ENCODE results near the gene BROX.
A peak's percentile ranks its signal among the peaks of the same experiment; 100 is the strongest.

Gene BROX

GRCh38 chr1:222713091-222713961 lies 962 bp downstream of the BROX start (continued):
- no peak for TF ChIP-seq ZNF350 (tag by site-specific recombination; IDR thresholded peaks at IDR 0.05)
- no peak for TF ChIP-seq AEBP2 (tag by site-specific recombination; IDR thresholded peaks at IDR 0.05; ENCODE audit: borderline replicate concordance)
- no peak for TF ChIP-seq ZNF426 (tag by site-specific recombination; IDR thresholded peaks at IDR 0.05)
- TF ChIP-seq ZNF513 (tag by site-specific recombination; IDR thresholded peaks at IDR 0.05), result 0 out of 2 replicates have a peak, but pooled peaks have one; percentile 24
- no peak for TF ChIP-seq ZNF138 (tag by site-specific recombination; IDR thresholded peaks at IDR 0.05; ENCODE audit: borderline replicate concordance)
- TF ChIP-seq KLF1 (tag by site-specific recombination; IDR thresholded peaks at IDR 0.05), result 0 out of 2 replicates have a peak, but pooled peaks have one; percentile 21
- peak; percentile 99 for TF ChIP-seq ZBTB10 (tag by site-specific recombination; IDR thresholded peaks at IDR 0.05)
- TF ChIP-seq ZNF302 (tag by site-specific recombination; IDR thresholded peaks at IDR 0.05; ENCODE audit: low read depth), result no peak
- TF ChIP-seq ZNF473 (tag by site-specific recombination; IDR thresholded peaks at IDR 0.05), result no peak
- TF ChIP-seq ZBTB8A (tag by site-specific recombination; IDR thresholded peaks at IDR 0.05), result peak; percentile 78
- TF ChIP-seq ZNF423 (tag by site-specific recombination; IDR thresholded peaks at IDR 0.05), result peak; percentile 99
- peak; percentile 93 for TF ChIP-seq SP2 (tag by site-specific recombination; IDR thresholded peaks at IDR 0.05)
- no peak; the same call in 1 of the 2 replicates for TF ChIP-seq PRDM10 (tag by site-specific recombination; IDR thresholded peaks at IDR 0.05)
- TF ChIP-seq PATZ1 (tag by site-specific recombination; IDR thresholded peaks at IDR 0.05), result peak; percentile 90
- TF ChIP-seq ZNF585B (tag by site-specific recombination; IDR thresholded peaks at IDR 0.05), result no peak
- TF ChIP-seq ZNF518A (tag by site-specific recombination; conservative IDR thresholded peaks at IDR 0.05; ENCODE audit: low read depth), result peak; percentile 63
- TF ChIP-seq KLF8 (tag by site-specific recombination; IDR thresholded peaks at IDR 0.05), result peak; percentile 60; the same call in 1 of the 2 replicates
- peak; percentile 56 for TF ChIP-seq ZFHX2 (tag by site-specific recombination; conservative IDR thresholded peaks at IDR 0.05)
- no peak for TF ChIP-seq BCL11B (tag by site-specific recombination; IDR thresholded peaks at IDR 0.05; ENCODE audit: low read depth)
- no peak for TF ChIP-seq TRIM28 (IDR thresholded peaks at IDR 0.05; ENCODE audit: borderline replicate concordance, low read length)
- peak; percentile 59 for TF ChIP-seq ZNF366 (tag by site-specific recombination; conservative IDR thresholded peaks at IDR 0.05)

Data from HEK293 (cell line).